B cell (primary cell): ENCODE measurements around the gene CLIC6. TPM values are rescaled to one million over a fixed set of nuclear protein-coding genes. Genes with fewer than 3 reads are reported as not detected.
"Not testable (repeated sequence)": the region's sequence is repeated elsewhere in the genome, so short reads cannot be mapped to it uniquely, and the experiment has no call there.

Source experiments
- ATAC-seq: fragments of 200-7000 bp; cut with Tn5 transposase; one replicate; pipeline ENCODE4 v1.10.0; 2021; ENCODE audit warnings: low read depth, mild to moderate bottlenecking, moderate number of reproducible peaks, moderate library complexity
- CTCF ChIA-PET: fragments of 350-600 bp; sonication (Branson Sonifier 250); formaldehyde crosslinking; loops from one replicate; lab custom pipeline; 2021; ENCODE audit warnings: antibody characterized with exemption, inconsistent platforms; lab: Charles Lee
- POLR2A ChIA-PET: fragments of 350-600 bp; sonication (Branson Sonifier 250); formaldehyde crosslinking; loops from one replicate; lab custom pipeline; 2021; ENCODE audit warnings: antibody characterized with exemption; lab: Charles Lee
- DNase-seq: peaks from one replicate; pipeline ENCODE4 v3.0.0; 2013
- H2AFZ ChIP-seq: 2 replicates; pipeline ENCODE4 v1.6.1; 2012; ENCODE audit warnings: mild to moderate bottlenecking, low read depth, low read length; ENCODE audit not compliant: insufficient read depth, poor library complexity, severe bottlenecking
- H3K27ac ChIP-seq, 2 donors: 1 replicate in 1 of 2; 2 replicates in 1 of 2; pipeline ENCODE4 v1.5.1; 2012 to 2013; ENCODE audit warnings: low read length in 2 of 2, mild to moderate bottlenecking in 2 of 2, moderate library complexity in 1 of 2
- H3K27me3 ChIP-seq, 4 experiments: fragments of 200-600 bp in 1 of 4; sonication (generic) in 1 of 4; replicated peaks in 1 of 4; 1 replicate in 2 of 4; 2 replicates in 2 of 4; pipeline versions ENCODE4 v1.6.1 to v1.7.0; 2013 to 2016; ENCODE audit warnings: low read length in 3 of 4, mild to moderate bottlenecking in 2 of 4, mixed read lengths in 1 of 4, moderate library complexity in 1 of 4; ENCODE audit not compliant: insufficient read depth in 4 of 4, control insufficient read depth in 3 of 4; ENCODE audit errors: control extremely low read depth in 1 of 4
- H3K36me3 ChIP-seq, 2 experiments: replicated peaks in 1 of 2; 1 replicate in 1 of 2; 2 replicates in 1 of 2; pipeline versions ENCODE4 v1.6.1 to v1.7.1; 2013; ENCODE audit warnings: low read length in 1 of 2; ENCODE audit not compliant: insufficient read depth in 2 of 2, control insufficient read depth in 1 of 2; ENCODE audit errors: control extremely low read depth in 1 of 2, extremely low read depth in 1 of 2
- H3K4me1 ChIP-seq, 2 donors: fragments of 200-600 bp in 1 of 2; sonication (generic) in 1 of 2; 1 replicate in 1 of 2; 2 replicates in 1 of 2; pipeline versions ENCODE4 v1.5.1 to v1.6.1; 2013 to 2017; ENCODE audit warnings: low read length in 2 of 2; ENCODE audit not compliant: control insufficient read depth in 2 of 2, insufficient read depth in 2 of 2
- H3K4me2 ChIP-seq: replicated peaks from 2 replicates; pipeline ENCODE3; 2012; ENCODE audit warnings: mild to moderate bottlenecking, low read depth, low read length; ENCODE audit not compliant: poor library complexity, severe bottlenecking
- H3K4me3 ChIP-seq, 5 experiments: fragments of 200-600 bp in 1 of 5; sonication (generic) in 1 of 5; 1 replicate in 3 of 5; 2 replicates in 2 of 5; pipeline versions ENCODE4 v1.5.1 to v1.7.0; 2011 to 2016; ENCODE audit warnings: low read length in 4 of 5, mild to moderate bottlenecking in 4 of 5, low read depth in 2 of 5, control low read depth in 1 of 5, moderate library complexity in 1 of 5; ENCODE audit not compliant: insufficient read depth in 1 of 5; ENCODE audit errors: control extremely low read depth in 1 of 5, extremely low read depth in 1 of 5
- H3K79me2 ChIP-seq: fragments of 200-600 bp; sonication (generic); one replicate; pipeline ENCODE4 v1.6.0; 2016; ENCODE audit warnings: low read length; ENCODE audit not compliant: control insufficient read depth, insufficient read depth
- H3K9ac ChIP-seq: fragments of 200-600 bp; sonication (generic); 2 replicates; pipeline ENCODE4 v1.6.1; 2017; ENCODE audit warnings: mild to moderate bottlenecking, low read length, moderate library complexity
- H3K9me3 ChIP-seq, 3 donors: one replicate each; pipeline versions ENCODE4 v1.6.1 to v1.7.1; 2013; ENCODE audit warnings: low read length in 2 of 3; ENCODE audit not compliant: control insufficient read depth in 2 of 3, insufficient read depth in 1 of 3; ENCODE audit errors: control extremely low read depth in 1 of 3
- H4K20me1 ChIP-seq: 2 replicates; pipeline ENCODE4 v1.6.0; 2012; ENCODE audit warnings: mild to moderate bottlenecking, low read length; ENCODE audit not compliant: insufficient read depth, control insufficient read depth, poor library complexity, severe bottlenecking
- H3K27ac Mint-ChIP-seq: one replicate; pipeline ENCODE4 v1.8.0; 2021; ENCODE audit warnings: mixed read lengths
- H3K27me3 Mint-ChIP-seq: one replicate; pipeline ENCODE4 v1.8.0; 2021; ENCODE audit warnings: mixed read lengths
- H3K4me1 Mint-ChIP-seq: one replicate; pipeline ENCODE4 v1.8.0; 2021; ENCODE audit warnings: mixed read lengths
- H3K4me3 Mint-ChIP-seq: one replicate; pipeline ENCODE4 v1.8.0; 2021; ENCODE audit warnings: mixed read lengths
- H3K9me3 Mint-ChIP-seq: one replicate; pipeline ENCODE4 v1.8.0; 2022; ENCODE audit warnings: mixed read lengths; ENCODE audit not compliant: insufficient read depth
- EZH2 ChIP-seq: IDR thresholded peaks from 2 replicates; pipeline ENCODE4 v1.6.1; 2012; ENCODE audit warnings: borderline replicate concordance, low read depth, mild to moderate bottlenecking, moderate library complexity, low read length; ENCODE audit not compliant: insufficient read depth, poor library complexity, severe bottlenecking
- WGBS: methylation state at CpG from one replicate; pipeline ENCODE4 v1.1.5; 2013; ENCODE audit warnings: missing lambda C conversion rate; ENCODE audit not compliant: insufficient coverage; 5-methylcytosine and 5-hydroxymethylcytosine counted together
- intact Hi-C: fragments of 100-400 bp; cut with micrococcal nuclease; formaldehyde crosslinking; loops from one replicate; pipeline ENCODE4 v1.10.0; 2022
- polyA plus RNA-seq: library from polyadenylated mRNA; depleted of rRNA; stranded (reverse); fragments of >200 nt; gene quantifications from 2 replicates; pipeline ENCODE4 v1.2.3, GENCODE V29; 2012
- total RNA-seq, 2 donors: library from RNA; stranded (reverse); fragments of 120-200 nt in 1 of 2; gene quantifications; 1 replicate in 1 of 2; 2 replicates in 1 of 2; pipeline versions ENCODE4 v1.2.3 to v1.2.4, GENCODE V29; 2013 to 2022
- TF ChIP-seq, protein P1 (sequence below): fragments of 200-600 bp; IDR thresholded peaks from one replicate; pipeline ENCODE4 v1.8.0; 2022; ENCODE audit warnings: antibody characterized with exemption, mild to moderate bottlenecking

Gene CLIC6
- total and polyA plus RNA-seq, 2 donors (not counting 1 experiment from before 2014, with no cell fraction given), result 0.01 to 0.07 TPM

DNA sequence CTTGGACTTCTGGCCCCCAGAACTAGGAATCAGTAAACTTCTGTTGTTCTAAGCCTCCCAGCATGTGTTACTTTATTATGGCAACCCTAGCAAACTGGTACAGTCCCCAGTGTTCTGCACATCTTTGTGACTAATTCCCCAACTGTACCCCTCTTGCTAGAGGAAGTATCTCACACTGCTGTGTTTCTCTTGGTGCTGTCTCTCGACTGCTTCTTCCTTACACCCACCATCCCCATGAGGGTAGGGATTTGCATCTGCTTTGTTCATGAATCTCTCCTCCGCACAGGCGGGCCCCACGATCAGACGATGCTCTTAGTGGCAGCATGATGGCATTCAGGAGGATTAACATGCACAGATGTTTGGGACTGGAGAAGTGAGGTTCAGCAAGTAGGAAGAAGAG is 46.7 kb downstream of the CLIC6 start:
- Histone ChIP-seq H3K27me3 (no peaks in the 10 kb centered on the region), H3K4me3 (no peak overlapping the region), H2AFZ (no peak overlapping the region), H3K9me3 (no peaks in the 10 kb centered on the region), H3K27ac (no peak overlapping the region), H4K20me1 (no peaks in the 10 kb centered on the region), H3K36me3 (no peaks in the 10 kb centered on the region), H3K9ac (no peak overlapping the region), H3K4me1 (no peaks in the 10 kb centered on the region), H3K79me2 (no peaks in the 10 kb centered on the region), H3K4me2 (no peak overlapping the region)
- DNase-seq (no peak), ATAC-seq (no peak)
- CTCF ChIA-PET, result no interaction called here
- no peak for TF ChIP-seq EZH2
- TF ChIP-seq, protein P1, sequence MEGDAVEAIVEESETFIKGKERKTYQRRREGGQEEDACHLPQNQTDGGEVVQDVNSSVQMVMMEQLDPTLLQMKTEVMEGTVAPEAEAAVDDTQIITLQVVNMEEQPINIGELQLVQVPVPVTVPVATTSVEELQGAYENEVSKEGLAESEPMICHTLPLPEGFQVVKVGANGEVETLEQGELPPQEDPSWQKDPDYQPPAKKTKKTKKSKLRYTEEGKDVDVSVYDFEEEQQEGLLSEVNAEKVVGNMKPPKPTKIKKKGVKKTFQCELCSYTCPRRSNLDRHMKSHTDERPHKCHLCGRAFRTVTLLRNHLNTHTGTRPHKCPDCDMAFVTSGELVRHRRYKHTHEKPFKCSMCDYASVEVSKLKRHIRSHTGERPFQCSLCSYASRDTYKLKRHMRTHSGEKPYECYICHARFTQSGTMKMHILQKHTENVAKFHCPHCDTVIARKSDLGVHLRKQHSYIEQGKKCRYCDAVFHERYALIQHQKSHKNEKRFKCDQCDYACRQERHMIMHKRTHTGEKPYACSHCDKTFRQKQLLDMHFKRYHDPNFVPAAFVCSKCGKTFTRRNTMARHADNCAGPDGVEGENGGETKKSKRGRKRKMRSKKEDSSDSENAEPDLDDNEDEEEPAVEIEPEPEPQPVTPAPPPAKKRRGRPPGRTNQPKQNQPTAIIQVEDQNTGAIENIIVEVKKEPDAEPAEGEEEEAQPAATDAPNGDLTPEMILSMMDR, result no peak
- Mint-ChIP-seq H3K9me3 (no peaks in the 10 kb centered on the region), H3K4me1 (peaks cover 10% of the 10 kb centered on the region), H3K4me3 (no peak overlapping the region), H3K27ac (no peak overlapping the region), H3K27me3 (no peaks in the 10 kb centered on the region)
- 83% methylated on average over 3 of the region's 5 CpGs for WGBS
- POLR2A ChIA-PET, result no interaction called here
- intact Hi-C loops, result no loop called here

DNA sequence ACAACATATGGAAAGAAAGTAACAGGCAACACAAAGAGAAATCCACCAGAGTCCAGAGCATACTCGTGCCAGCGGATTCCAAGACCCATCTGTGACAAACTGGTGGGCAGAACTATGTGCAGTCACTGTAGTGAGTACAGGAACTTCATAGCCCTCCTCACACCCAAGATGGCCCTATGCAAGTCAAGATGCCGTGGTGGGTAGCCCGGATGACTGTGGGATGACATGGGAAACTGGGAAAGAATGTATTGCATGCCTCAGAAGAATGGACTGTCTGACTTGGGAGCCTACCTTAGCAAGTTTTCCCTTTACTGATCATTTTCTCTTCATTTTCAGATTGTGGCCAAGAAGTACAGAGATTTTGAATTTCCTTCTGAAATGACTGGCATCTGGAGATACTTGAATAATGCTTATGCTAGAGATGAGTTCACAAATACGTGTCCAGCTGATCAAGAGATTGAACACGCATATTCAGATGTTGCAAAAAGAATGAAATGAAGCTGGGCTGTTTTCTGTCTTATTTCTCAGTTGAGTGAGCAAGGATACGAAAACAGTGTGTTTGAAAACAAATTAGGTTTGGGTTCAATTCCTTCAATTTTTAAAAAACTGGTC is 47.3 kb downstream of the CLIC6 start:
- H3K4me3 Mint-ChIP-seq, result no peak overlapping the region
- ATAC-seq, result no peak
- no peaks in the 10 kb centered on the region for H3K9me3 Mint-ChIP-seq
- Histone ChIP-seq H3K79me2 (no peaks in the 10 kb centered on the region), H3K36me3 (no peaks in the 10 kb centered on the region), H2AFZ (no peak overlapping the region), H3K9me3 (no peaks in the 10 kb centered on the region), H3K4me3 (no peak overlapping the region), H3K4me2 (no peak overlapping the region), H3K9ac (no peak overlapping the region), H3K27me3 (no peaks in the 10 kb centered on the region), H4K20me1 (no peaks in the 10 kb centered on the region), H3K27ac (no peak overlapping the region), H3K4me1 (no peaks in the 10 kb centered on the region)
- H3K4me1 Mint-ChIP-seq, result peaks cover 10% of the 10 kb centered on the region
- TF ChIP-seq EZH2, result no peak
- TF ChIP-seq, protein P1, result no peak
- H3K27me3 Mint-ChIP-seq, result no peaks in the 10 kb centered on the region
- intact Hi-C loops, result no loop called here
- POLR2A ChIA-PET, result no interaction called here
- CTCF ChIA-PET, result no interaction called here
- no peak for DNase-seq
- no peak overlapping the region for H3K27ac Mint-ChIP-seq
- 90% methylated on average over 2 of the region's 7 CpGs for WGBS

DNA sequence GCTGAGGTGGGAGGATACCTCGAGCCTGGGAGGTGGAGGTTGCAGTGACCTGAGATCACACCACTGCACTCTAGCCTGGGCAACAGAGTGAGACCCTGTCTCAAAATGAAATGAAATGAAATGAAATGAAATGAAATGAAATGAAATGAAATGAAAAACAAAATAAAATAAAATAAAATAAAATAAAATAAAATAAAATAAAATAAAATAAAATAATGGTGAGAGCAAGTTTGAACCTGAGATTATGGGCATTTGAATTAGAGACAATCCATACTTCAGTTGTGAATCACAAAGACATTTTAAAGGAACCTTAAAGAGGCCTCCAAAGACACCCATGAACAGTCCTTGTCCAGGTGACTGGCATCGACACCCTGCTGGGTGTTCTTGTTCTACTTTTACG is 49.7 kb downstream of the CLIC6 start:
- H3K79me2 ChIP-seq, DNase-seq, H3K27me3 ChIP-seq, H3K9me3 ChIP-seq, H3K9ac ChIP-seq, H3K27ac Mint-ChIP-seq, H3K9me3 Mint-ChIP-seq, H3K4me2 ChIP-seq, H4K20me1 ChIP-seq, H2AFZ ChIP-seq, H3K27me3 Mint-ChIP-seq, intact Hi-C loops, H3K27ac ChIP-seq, ATAC-seq, POLR2A ChIA-PET, H3K36me3 ChIP-seq, H3K4me1 ChIP-seq, H3K4me3 ChIP-seq, H3K4me3 Mint-ChIP-seq: not testable (repeated sequence)
- peaks cover 10% of the 10 kb centered on the region for H3K4me1 Mint-ChIP-seq
- CTCF ChIA-PET, result interaction anchor here (1.0 kb wide), 1 partner anchor 25 kb away, joined by 4 read pairs; no protein-coding TSS in a partner anchor
- 80% methylated on average over 1 of the region's 3 CpGs for WGBS
